NCI-H226 (cell line): ENCODE data around the gene DNMT3L.
"Not testable (repeated sequence)": the region's sequence is repeated elsewhere in the genome, so short reads cannot be mapped to it uniquely, and the experiment has no call there.

Experiments
- DNase-seq: peaks from one replicate; pipeline ENCODE4 v3.0.0-alpha.2; 2015

The DNMT3L gene

DNA sequence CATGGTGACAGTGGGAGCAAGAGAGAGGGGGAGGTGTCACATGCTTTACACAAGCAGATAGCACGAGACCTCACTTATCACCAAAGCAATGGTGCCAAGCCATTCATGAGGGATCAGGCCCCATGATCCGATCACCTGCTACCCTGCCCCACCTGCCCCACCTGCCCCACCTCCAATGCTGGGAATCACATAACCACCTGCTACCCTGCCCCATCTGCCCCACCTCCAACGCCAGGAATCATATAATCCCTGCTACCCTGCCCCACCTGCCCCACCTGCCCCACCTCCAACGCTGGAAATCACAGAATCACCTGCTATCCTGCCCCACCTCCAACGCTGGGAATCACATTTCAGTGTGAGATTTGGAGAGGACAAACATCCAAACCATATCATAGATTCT is 13.3 kb upstream of the DNMT3L start:
- DNase-seq: no peak

DNA sequence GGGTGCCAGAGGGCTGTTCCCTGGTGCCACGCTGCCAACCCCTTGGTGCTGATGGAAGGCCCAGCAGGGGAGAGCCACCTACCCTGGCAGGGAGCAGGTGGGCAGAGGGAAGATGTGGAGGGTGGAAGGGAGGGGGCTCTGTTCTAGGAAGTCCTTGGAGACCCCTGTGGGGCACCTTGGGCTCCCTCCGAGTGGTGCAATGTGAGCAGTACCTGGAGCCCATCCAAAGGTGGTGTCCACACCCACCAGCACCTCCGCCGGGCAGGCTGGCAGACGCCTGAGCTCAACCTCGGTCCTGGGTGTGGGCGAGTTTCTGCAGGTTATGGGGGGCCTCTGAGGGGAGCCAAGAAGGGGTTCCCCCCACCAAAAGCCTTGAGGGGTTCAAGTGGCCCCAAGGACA is 11.3 kb upstream of the DNMT3L start:
- DNase-seq: no peak

DNA sequence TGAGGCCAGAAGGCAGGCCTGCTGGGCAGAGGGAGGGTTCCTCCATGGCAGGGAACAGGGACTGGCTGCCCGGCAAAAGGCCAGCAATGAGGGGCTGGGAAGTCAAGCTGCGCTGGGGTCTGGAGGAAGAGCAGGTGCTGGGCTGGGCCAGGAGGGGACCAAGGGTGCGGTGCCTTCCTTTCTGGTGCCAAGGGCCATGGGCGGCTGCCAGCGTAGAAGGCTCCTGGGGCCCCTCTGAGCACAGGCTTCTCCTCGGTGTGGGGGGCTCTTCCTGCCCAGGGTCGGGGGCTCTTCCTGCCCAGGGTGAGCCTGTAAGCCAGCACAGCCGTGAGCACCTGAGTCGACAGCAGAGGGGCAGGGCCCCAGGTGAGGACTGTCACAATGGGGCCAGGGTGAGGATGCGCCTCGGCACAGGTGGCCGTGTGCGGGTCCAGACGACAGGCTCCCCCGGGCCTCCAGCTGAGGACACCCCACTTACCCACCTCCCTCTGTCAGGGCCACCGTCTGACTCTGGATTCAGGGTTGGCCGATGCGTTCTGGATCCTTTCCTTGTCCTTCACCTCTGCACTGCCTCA is 10.7 kb upstream of the DNMT3L start:
- DNase-seq: no peak

DNA sequence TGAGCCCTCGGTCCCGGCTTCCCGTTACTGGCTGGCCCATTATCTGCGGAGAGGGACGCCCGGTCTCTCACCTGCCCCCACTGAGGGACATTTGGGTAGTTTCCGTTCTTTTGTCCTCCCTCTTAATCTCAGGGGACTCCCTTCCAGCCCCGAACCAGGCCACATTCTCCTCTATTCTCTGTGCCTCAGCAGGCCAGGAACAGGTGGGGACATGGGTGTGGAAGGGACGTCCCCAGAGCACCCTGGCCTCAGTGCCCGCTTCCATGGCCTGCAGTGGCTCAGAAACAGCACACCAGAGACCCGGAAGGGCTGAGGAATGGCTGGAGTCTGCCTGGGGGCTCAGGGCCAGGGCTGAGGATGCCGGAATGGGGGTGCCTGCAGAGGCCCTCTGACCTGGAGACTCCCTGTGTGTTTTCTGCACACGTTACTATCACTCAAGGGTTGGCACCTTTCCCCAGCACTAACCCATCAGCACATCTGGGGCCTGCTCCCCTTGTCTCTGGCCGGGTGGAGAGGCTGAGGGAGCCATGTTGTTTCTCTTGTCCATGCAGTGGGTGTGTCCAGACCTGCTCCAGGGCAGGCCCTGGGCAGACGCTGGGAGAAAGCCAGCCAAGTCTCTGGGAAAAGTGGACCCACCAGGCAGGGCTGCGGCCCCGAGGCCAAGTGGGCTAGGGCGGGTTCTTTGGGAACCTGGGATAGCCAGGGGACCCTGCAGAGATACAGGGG is 10.0 kb upstream of the DNMT3L start:
- DNase-seq: no peak

DNA sequence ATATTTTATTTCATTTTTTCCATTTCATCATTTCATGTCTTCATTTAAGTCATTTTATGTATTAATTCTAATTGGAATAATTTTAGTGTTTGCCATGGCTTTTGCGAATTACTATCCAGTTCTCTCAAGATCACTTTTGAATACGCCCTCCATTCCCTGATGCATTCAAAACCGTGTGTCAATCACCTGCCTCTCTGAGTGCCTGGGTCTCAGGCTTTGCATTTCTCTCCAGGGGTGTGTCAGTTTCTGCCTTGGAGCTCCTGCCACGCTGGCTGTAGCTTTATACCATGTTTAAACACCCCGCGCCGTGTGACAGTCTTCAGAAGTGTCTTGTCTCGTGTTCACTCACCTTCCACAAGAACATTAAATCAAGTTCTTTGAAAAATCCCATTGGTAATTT is 7.4 kb upstream of the DNMT3L start:
- no peak for DNase-seq

DNA sequence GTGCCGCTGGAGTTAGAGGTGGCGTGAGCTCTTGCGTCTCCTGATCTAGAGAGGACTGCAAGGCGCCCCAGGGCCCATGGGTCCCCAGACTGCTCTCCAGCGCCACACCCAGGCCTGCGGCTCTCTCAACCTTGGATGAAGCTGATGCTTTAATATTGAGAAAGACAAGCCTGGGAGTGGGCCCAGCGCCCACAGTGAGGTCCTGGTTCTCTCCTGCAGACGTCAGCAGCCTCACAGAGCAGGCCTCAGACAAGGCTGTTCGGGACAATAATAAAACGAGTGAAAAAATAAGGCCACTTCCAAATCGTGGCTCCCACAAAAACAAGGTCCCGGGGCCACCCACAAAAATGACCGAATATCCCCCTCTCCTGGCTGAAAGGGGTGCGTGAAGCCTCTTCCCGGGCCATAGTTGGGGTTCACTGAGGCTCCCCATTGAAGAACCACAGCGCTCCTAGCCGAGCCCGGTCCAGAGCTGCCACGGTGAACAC is 6.0 kb upstream of the DNMT3L start:
- DNase-seq: no peak

DNA sequence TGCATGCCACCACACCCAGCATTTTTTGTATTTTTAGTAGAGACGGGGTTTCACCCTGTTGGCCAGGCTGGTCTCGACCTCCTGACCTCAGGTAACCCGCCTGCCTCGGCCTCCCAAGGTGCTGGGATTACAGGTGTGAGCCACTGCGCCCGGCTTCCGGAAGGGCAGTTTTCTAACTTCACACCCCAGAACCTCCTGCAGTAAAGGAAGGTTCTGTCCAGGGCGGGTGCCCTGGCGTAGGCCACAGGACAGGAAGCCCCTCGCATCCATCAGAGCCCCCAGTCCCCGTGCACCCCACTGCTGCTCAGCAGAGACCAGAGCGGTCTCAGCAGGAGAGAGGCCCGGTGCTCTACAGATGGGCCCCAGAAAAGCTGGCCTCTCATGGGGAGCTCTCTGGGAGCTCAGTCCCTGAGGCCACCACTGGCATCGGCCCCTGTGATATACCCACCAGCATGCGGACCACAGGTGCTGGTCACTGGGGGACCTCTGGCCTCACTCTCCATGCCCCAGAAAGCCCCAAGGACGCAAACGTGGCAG is 4.1 kb upstream of the DNMT3L start:
- no peak for DNase-seq

DNA sequence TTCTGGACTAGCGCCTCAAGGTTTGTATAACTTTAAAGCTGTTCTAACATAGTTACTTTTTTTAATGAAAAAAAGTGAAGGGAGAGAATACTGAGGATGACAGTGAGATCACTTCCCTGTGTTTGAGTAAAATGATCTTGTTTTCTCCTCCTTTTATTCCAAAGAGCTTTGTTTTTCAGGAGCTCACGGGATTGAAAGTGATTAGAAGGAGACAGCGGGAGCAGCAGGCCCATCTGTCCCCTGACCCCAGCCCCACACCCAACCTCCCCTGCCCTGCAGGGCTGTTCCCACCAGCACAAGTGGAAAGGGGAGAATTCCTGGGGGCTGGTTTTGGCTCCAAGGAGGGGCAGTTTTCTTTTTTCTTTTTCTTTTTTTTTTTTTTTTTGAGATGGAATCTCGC is 2.1 kb upstream of the DNMT3L start:
- DNase-seq: no peak

DNA sequence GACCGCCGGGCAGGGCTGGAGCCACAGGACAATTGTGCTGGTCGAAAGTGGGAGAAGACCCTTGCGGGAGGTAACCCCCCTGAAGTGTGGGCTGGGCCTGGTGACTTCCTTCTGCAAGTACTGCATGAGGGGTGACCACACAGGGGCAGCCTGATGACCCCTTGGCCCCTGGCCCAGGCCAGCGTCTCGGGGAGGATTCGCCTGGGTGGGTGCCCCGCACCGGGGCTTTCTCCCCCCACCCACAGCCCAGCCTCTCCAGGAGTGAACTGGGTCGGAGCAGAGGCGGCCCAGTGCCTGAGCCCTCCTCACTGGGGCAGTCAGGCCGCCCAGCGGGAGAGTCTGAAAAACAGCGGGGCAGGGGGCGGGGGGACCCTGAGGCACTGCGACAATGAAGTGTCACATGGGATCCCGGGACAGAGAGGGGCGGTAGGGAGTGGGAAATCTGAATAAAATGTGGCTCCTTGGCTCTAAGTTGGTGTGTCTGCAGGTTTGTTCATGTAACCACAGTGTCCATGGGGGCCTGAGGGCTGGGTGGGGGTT is 1.6 kb upstream of the DNMT3L start:
- no peak for DNase-seq

DNA sequence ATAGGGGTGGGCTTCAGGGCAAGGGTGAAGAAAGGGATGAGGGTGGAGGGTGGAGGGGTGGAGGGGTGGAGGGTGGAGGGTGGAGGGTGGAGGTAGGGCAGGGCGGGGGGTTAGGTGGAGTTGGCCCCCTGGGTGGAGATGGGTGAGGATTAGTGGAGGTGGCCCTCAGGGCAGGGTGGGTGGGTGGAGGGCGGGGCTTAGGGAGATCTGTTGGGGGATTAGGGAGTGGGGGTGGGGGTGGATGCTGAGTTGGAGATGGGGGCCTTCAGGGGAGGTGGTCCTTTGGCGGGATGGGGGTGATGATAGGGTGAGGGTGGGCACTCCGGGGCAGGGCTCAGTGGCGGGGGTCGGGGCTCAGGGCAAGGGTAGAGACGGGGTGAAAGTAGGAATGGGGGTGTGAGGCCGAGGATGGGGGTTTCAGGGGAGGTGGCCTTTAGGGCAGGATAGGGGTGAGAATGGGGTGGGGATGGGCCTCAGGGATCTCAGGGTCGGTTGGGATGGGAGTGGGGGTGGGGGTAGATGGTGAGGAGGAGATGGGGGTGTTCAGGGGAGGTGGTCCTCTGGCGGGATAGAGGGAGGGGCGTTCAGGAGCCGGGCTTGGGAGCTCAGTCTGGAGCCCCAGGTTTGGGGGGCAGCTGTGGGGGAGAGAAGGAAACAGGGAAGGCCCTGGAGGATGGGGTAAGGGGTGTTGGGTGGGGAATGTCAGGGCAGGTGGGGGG is 800 bp upstream of the DNMT3L start:
- no peak for DNase-seq

DNA sequence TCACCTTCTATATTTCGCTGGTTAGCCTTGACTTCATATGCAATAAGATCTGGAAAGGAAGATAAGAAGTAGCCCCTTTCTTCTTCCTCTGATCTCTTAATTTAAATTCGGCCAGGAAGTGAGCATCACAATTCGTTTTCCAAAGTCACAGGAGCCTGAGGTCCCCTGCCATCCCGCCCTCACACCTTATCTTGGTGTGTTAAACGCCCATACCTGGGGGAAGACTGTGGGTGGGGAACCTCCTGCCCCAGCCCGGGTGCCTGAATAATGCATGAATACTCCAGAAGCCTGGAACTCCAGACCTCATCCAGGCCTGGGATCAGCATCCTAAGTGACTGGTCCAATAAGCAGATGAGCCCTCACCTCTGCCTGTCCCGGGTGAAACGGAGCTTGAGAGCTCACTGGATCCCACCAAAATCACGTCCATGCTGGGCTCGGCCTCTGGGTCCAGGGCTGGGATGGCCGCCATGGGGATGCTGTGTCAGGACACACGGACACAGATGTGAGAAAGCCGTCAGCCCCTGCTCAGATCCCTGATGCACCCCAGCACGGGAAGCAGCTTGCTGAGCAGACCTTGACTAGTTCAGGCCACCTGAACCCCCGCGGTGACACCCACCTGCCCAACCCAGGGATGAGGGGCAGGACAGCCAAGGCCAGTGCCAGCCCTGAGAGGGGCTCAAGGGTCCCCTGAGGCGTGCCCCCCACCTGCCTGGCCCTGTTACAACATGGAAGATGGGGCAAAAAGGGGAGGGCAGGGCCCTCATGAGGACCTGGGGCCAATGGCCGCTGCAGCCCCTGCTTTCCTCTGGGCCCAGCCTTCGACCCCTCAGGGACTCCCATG is 686 bp downstream of the DNMT3L start:
- no peak for DNase-seq

DNA sequence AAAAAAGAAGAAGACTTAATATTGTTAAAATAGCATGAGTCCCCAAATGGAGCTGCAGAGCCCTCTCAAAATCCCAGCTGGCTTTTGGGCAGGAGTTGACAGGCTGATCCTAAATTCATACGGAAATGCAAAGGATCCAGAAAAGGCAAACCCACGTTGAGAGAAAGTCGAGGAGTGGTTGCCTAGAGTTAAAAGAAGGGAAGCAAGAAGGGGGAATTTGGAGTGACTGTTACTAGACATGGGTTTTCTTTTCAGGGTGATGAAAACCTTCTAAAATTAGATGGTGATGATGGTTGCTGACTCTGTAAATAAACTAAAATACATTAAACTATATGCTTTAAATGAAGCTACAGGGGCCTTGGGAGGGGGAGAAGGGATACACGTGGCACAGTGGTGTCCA is 1.6 kb downstream of the DNMT3L start:
- no peak for DNase-seq

DNA sequence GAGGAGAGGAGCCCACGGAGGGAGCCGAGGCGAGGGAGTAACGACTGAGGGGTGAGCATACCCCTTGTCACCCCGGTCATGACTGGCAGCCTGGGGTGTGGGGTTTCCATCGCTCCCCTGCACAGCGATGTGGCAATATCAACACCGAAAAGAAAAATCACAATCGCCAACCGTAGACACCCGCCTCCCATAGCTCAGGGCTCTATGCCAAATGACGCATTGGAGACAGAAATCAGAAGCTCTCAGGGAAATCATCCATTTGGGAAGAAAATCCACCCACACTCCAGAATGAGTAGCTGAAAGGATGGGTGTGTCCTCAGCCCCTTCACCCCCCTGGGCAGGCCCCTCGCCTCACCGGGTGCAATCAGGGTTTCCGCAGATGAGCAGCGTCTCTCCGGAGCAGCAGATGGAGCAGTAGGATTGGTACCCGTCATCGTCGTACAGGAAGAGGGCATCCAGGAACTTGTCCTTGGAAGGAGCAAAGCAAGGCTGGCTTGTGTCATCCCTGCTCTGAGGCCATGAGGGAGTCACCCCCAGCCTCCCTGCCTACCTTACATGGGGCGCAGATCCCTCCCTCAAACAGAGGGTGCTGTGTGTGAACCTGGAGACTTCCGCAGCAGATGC is 2.5 kb downstream of the DNMT3L start:
- DNase-seq: peak; percentile 86

DNA sequence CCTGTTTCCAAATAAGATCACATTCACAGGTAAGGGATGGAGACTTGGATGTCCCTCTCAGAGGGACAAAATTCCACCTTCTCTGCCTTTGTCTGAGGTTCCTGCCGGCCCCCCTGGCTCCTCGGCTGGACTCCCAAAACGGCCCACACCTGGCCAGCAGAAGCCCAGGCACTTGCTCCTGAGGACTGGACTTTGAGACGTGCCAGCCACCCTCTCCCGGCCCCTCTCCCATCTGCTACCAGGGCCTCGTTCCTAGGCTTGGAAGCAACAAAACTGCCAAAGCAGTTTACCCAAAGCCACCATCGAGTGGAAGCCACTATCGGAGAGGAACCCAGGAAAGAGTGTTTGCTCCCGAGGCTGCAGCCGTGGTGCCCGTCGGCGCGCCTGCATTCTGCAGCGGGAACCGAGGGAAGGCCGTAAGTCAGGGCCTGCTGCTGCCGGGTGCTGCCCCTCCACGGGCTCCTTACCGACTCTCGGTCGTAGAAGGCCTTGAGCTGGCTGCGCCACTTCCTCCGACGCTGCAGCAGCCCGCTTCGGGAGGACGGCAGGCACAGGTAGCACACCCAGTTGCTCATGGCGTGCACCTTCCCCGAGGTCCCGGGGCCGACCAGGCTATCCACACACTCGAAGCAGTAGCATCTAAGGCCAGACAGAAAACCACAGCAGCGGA is 3.5 kb downstream of the DNMT3L start:
- no peak for DNase-seq

DNA sequence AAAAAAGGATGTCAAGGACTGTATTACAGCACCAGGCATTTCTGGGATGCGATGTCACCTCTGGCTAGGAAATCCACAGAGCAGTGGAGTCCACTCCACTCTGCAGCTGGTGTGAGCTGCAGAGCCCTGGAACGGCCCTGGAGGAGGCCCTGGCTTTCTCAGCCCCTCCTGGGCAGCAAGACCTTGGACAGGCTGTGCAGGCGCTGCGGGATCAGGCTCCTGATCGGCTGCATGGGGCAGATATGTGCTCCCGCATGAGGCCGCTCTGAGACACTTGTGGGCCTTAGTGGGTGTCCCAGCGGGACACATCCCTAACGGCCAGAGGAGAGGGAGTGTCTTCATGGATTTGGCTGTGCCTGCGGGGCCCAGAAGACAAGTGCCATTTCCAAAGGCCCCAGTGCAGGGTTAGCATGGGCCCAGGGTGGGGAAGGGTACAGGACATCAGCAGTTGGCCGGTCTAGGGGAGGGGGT is 6.2 kb downstream of the DNMT3L start:
- peak; percentile 75 for DNase-seq

DNA sequence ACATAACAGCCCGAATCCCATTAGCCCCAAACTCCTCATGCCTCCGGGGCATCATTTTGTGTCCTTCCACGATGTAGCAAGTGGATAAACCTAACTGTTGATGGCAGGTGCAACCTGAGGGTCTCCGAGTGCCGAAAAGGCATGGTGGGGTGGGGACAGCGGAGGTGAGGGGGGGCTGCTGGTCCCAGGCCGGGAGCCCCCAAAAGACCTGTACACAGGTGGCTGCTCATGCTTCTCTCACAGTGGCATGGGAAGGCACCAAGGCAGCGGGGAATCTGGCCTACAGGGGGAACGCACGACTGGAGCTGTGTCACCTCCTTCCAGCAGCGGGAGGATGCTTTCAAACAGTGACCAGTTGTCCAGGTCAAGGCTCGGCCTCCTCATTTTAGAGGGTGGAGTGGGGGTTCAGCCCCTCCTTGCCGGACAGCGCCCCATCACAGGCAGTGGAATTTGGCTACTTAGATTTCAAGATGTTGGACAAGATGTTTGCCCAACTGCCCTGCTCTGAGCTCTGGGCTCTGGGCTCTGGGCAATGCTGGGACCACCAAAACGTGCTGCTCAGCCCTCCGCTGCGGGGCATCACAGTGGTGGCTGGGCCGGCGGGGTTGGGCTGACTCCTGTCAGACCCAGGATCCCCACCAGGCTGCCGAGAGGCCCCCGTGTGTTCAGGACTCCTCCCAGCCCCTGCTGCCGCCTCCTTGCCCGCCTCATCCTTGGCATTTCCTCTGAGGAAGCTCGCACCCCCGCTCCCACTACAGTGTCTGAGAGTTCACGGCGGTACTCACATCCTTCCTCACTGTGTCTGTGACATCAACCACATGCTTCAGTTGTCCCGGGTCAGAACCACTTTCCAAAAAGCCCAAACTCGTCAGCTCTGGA is 7.6 kb downstream of the DNMT3L start:
- DNase-seq: peak; percentile 46

DNA sequence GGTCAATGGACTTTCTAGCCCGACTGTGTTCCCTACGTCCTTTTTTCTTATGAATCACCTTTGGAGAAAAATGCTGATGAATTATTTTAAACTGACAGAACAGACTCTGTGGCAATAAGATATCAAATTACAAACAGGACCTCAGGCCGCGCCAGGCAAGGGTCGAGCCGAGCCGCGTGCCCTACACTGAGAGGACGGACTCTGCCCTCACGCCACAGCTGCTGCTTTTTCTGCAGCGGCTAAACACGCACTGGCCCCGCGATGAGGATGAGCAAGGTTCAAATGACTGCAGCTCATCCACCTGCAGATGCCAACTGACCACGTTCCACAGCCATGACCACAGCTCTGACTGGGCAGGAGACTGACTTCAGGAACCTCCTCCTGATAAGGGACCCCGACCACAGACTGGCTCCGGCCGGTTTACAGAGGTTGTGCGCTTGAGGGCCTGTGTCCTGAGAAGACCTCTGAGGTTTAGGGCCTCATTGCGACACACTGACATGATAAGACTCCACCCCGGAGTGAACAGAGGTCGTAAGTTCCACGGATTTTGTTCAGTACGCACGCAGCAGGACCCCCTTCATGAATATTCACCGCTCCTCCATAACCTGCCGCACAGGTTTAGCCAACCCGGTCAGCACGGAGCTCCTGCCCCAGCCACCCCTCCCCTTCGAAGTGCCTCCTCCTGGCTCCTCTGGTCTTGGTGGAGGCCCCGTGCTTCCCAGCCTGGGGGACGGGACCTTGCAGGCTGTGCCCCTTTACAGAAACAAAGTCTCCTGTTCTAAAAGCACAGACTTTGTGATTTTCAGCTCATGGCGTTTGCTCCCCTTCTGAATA is 12.3 kb downstream of the DNMT3L start:
- DNase-seq: not testable (repeated sequence)

DNA sequence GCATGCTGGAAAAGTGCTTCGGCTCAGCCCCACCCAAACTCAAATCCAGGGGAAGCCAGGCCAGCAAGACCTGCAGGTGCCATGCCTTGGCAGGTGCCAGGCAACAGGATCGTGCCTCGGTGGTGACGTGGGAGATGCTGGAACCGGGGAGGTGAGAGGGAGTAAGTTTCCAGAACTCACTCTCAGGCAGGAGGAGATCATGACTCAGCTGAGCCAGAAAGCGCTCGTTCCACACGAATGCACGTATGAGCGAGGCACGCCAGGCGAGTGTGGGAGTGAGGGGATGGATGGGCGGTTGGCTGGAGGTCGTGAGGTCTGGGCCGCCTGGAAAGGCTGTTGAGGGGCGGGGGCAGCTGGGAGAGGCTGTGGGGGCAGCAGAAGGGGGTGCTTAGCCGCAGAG is 13.8 kb downstream of the DNMT3L start:
- not testable (repeated sequence) for DNase-seq

DNA sequence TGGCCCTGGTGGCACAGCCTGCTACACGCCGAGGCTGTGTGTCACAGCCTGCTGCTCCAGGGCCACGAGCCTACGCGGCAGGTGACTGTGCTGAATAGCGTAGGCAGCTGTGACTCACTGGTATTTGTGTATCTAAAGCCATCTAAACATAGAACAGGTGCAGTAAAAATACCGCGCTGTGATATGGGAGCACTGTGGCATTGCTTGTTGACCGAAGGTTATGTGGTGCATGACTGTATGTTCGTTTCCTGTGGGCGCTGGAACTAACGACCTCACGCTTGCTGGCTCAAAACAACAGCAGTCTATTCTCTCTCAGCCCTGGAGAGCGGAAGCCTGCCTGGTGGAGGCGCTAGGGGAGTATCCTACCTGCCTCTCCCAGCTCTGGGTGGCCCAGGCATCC is 17.7 kb downstream of the DNMT3L start:
- not testable (repeated sequence) for DNase-seq
